Limb (tissue), 2 donors: ENCODE results near the gene YTHDC2.

Experiments used
- DNase-seq, 2 donors: peaks; one replicate each; pipeline ENCODE4 v3.0.0-alpha.2; 2016; ENCODE audit errors: extremely low spot score in 2 of 2

The YTHDC2 gene

DNA sequence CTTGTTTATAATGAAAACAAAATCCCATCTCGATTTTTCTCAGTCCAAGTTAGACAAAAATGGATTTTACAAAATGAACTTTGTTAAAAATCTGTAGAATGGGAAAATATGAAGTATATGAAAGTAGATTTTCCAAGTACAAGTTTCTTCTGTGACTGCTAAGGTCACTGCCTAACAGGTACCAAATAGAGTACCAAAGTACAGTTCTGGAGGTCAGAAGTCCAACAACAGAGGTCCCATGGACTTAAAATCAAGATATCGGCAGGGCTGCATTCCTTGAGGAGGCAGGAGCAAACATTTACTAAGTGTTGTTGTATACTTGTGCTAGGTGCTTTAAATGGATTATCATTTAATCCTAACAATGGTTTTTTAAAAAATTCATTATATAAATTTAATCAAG lies 5.9 kb downstream of the YTHDC2 start:
- DNase-seq = no peak

DNA sequence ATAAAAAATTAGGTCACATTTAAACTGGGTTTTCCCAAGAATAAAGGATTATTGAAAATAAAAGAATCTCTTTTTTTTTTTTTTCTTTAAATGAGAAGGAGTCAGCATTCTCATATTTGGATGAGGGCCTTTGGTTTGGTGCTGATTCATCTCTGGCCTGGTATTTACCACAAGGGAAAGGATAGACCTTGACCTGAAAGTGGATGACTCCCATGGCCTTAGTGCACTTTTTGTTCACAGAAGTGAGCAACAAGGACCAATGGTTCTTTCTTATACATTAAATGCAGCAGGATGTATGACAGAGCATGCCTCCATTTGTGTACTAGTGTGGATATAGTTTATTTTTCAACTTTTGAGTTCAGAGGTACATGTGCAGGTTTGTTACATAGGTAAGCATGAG lies 6.9 kb downstream of the YTHDC2 start:
- no peak for DNase-seq

DNA sequence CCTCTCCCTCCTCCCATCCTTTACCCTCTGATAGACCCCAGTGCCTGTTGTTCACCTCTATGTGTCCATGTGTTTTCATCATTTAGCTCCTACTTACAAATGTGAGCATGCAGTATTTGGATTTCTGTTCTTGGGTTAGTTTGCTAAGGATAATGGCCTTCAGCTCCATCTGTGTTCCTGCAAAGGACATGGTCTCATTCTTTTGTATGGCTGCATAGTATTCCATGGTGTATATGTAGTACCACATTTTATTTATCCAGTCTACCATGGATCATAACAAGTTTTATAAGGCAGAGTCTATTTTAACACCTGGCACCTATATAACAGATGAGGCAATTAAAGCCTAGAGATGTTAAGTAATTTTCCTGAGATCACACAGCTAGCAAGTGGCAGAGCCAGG lies 7.4 kb downstream of the YTHDC2 start:
- no peak for DNase-seq

DNA sequence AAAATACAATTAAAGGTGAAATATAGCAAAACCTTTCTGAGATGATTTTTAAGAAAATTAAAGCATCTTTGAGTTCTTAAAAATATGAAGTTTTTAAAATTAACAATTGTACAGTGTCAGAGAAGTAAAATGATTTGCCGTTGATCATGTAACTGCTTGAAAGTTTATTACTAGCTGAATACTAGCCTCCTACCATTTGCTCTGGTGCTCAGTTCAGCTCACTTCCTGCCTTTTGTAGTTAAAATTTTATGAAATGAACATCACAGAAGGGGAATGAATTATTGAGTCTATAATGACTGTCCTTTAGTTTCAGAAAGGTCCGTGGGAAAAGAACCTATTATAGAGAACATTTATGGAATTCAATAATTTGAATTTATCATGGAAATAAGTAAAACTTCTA lies 9.7 kb downstream of the YTHDC2 start:
- DNase-seq = no peak

DNA sequence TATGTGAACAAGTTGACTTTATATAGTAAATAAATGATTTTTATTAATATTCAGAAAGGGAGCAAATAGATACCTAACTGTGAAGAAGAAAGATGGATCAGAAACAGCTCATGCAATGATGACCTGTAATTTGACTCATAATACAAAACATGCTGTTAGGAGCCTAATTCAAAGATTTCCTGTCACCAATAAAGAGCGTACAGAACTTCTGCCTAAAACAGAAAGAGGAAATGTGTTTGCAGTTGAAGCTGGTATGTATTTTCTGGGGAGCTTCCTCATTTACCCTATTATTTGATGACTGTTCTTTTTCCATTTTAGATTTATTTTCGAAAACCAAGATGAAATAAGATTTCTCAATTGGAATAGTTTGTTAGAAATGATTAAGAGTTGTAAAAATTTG lies 11.4 kb downstream of the YTHDC2 start:
- no peak for DNase-seq

DNA sequence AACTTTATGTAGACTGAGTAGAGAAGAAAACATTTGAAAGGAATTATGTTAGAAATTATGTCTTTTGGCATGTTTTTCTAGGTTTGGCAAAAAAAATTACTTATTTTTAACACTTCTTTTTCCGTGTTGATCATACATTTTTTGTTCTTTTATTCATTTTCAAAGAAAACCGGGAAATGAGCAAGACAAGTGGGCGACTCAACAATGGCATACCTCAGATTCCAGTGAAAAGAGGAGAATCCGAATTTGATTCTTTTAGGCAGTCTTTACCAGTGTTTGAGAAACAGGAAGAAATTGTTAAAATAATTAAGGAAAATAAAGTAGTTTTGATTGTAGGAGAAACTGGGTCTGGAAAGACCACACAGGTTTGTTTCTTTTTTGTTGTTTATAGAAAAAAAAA lies 12.9 kb downstream of the YTHDC2 start:
- no peak for DNase-seq

DNA sequence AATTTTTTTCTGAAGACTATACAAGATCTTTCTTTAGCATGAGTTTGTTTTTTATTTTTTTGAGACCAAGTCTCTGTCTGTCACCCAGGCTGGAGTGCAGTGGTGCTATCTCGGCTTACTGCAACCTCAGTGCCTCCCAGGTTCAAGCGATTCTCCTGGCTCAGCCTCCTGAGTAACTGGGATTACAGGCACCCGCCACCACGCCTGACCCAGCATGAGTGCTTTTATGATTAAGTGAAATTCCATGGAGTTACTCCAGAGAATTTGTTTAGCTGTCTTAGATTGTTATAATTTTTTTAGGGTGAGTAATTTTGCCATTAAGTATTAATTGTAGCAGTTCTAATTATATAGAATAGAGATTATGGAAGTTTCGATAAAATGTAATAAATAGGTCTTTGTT lies 14.3 kb downstream of the YTHDC2 start:
- DNase-seq = no peak

DNA sequence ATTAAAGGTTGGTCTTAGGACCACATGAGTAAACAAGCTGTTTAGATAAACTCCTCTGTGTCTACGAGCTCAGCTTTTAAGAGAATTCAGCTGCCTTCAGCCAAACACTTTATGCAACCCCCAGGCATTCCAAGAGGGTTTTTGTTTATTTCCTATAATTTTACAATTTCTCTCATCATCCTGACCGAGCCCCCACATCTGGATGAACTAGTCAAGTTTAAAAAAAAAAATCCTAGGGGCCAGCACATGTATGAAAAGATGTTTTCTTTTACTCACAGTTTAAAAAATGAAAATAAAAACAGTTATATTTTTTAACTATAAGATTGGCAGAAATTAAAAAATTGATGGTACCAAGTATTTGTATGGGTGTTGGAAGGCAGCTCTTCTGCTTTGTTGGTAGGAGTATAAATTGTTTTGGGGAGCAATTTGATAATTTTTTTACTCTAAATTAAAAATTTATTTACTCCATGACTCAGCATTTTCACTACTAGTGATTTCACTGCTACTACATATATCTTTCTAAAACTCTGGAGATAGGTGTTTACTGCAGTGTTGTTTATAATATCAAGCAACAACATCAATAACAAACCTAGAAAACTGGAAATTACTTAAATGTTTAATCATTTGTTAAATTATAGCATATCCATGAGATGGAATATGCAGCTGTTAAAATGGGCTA lies 18.1 kb downstream of the YTHDC2 start:
- DNase-seq = no peak

DNA sequence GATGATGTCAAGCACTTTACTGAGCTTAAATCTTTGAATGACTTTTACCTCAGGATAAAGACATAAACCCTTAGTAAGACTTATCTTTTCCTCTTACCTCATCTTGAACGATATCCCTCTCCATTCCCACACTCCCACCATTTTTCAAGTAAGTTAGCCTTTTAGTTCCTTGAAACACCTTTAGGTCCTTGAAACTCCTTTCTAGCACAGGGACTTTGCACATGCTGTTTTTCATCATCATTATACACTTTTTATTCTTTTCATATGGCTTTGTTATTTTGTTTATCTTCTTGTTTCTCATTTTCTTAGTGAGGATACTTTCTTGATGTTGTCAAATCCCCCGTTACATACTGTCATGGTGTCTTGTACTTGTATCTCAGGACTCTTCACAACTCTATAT lies 24.8 kb downstream of the YTHDC2 start:
- no peak for DNase-seq

DNA sequence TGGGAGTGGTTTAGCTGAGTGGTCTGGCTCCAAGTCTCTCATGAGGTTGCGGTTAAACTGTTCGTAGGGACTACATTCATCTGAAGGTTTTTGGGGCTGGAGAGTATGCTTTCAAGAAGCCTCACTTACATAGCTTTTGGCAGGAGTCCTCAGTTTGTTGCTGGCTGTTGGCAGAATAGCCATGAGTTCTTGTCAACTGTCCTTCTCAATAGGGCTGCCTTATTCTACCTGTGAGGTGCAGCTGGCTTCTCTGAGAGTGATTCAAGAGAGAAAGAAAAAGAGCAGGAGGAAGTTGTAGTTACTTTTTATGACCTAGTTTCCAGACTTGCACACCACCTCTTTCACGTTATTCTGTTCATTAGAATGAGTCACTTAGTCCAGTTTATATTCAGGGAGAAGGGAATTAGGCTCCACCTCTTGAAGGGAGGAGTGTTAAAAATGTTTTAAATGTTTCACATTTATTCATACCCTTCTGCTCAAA lies 33.2 kb downstream of the YTHDC2 start:
- no peak for DNase-seq

DNA sequence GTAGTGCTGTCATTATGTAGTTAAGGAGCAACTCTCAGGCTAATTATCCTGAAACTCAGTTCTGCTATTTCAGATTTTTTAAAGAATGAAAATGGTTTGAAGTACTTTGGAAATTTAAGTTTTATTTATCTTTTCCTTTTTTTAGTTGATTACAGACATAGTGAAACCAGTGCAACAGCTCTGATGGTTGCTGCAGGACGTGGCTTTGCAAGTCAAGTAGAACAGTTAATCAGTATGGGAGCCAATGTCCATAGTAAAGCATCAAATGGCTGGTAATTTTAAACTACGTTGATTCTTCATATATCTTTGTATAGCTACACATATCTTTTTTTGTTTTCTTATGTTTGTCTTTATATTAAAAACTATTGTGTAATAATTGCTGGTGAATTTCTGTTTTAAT lies 34.9 kb downstream of the YTHDC2 start:
- DNase-seq = no peak

DNA sequence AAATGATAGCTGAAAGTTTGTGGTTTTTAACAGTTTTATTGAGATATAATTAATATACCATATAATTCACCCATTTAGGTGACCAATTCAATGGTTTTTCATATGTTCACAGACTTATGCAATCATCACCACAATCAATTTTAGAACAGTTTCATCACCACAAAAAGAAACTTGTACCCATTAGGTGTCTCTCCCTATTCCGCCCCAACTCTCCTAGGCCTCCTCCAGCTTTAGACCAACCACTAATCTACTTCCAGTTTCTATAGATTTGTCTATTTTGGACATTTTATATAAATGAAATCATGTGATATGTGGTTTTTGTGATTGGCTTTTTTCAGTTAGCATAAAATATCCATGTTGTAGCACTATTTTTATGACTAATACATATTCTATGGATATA lies 38.6 kb downstream of the YTHDC2 start:
- DNase-seq = no peak

DNA sequence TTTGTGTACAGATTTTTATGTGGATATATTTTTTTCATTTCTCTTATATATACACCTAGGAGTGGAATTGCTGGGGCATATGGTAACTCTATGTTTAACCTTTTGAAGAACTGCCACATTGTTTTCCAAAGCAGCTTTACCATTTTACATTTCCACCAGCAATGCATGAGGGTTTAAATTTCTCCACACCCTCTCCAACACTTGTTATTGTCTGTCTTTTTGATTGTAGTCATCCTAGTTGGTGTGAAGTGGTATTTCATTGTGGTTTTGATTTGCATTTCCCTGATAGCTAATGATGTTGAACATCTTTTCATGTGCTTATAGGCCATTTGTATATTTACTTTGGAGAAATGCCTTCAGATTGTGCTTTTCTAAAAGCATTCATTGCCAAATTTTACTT lies 39.1 kb downstream of the YTHDC2 start:
- no peak for DNase-seq

DNA sequence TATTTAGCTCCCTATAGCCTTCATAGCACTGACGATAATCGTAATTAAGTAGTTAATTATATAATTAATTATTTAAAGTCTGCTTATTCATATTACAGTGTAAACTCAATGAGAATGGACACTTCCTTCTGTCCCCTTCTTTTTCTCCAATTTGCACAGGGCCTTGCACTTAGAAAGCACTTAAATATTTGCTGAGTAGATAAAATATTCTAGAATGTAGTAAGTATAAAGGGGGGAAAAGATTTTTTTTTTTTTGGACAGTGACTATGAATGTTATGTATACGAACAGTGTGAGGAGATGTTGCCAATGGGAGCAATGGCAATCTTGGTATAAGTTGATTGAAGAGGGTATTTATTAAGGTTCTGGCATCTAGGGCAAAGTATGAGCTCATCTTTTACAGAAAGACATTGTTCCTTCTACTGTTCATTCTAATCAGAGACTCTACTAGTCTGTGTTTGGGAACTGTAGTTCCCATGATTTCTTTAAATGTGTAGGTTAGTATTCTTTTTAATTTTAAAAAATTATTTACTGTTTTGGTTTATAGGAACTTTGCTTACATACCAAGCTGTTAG lies 49.4 kb downstream of the YTHDC2 start:
- no peak for DNase-seq

DNA sequence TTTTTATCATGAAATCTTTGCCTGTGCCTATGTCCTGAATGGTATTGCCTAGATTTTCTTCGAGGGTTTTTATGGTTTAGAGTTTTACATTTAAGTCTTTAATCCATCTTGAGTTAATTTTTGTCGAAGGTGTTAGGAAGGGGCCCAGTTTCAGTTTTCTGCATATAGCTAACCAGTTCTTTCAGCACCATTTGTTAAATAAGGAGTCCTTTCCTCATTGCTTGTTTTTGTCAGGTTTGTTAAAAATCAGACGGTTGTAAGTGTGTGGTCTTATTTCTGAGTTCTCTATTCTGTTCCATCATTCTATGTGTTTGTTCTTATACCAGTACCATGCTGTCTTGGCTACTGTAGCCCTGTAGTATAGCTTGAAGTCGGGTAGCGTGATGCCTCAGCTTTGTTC lies 55.9 kb downstream of the YTHDC2 start:
- DNase-seq = no peak

DNA sequence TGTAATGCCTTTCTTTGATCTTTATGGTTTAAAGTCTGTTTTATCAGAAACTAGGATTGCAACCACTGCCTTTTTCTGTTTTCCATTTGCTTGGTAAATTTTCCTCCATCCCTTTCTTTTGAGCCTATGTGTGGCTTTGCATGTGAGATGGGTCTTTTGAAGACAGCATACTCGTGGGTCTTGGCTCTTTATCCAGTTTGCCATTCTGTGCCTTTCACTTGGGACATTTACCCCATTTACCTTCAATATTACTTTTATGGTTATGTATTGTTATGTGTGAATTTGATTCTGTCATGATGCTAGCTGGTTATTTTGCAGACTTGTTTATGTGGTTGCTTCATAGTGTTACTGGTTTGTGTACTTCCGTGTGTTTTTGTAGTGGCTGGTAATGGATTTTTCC lies 59.2 kb downstream of the YTHDC2 start:
- DNase-seq = no peak

DNA sequence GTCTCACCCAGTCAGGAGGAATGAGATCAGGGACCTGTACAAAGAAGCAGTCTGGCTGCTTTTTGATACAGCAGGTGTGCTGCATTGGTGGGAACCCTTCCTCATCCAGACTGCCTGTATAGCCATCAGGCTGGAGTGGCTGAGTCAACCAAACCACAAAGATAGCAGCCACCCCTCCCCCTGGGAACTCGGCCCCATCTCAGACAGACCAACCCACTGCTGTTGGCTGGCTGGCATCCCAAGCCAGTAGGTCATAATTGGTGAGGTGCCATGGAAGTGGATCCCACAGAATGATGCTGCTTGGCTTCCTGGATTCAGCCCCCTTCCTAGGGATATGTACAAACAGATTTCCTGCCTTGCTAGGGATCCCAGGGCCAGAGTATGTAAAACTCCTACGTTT lies 60.9 kb downstream of the YTHDC2 start:
- DNase-seq = no peak

DNA sequence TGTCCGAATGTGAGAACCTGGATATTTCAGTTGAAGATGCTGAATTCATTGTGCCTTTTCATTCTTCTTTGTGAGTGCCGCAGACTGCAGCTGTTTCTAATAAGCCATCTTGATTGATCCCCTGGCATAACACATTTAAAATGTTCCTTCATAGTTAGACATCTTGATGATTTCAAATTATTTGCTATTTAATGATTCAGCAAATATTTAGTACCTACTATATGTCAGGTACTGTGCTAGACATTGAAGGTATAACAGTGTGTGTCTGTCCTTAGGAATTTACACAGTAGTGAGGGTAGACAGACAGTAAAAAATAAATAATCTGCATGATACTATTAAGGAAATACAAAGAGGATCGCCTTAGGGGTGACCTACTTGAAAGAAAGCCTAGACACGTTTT lies 61.6 kb downstream of the YTHDC2 start:
- DNase-seq = no peak

DNA sequence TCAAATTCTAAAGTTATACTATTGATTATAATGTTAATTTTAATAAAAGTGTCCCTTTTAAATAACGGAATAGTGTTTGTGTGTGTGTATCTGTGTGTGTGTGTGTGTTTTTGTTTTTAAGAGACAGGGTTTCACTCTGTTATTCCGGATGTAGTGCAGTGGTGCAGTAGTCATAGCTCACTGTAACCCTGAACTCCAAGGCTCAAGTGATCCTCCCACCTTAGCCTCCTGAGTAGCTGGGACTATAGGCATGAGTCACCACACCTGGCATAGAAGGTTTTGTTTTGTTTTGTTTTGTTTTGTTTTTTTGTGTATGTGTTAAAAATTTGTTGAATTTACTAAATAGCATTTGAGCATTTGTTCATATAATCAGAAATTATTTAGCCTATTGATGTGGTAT lies 64.6 kb downstream of the YTHDC2 start:
- DNase-seq = no peak

DNA sequence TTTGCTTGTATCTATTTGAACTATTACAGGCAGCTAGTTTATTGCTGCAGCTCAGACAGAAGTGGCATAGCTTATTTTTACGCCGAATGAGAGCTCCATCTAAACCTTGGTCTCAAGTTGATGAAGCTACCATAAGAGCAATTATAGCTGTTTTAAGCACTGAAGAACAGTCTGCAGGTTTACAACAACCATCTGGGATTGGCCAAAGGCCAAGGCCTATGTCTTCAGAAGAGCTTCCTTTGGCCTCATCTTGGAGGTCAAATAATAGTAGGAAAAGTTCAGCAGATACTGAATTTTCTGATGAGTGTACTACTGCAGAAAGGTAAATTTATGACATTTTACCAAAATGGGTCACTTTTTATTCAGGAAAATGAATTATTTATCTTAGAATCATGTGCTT lies 67.9 kb downstream of the YTHDC2 start:
- DNase-seq = no peak

DNA sequence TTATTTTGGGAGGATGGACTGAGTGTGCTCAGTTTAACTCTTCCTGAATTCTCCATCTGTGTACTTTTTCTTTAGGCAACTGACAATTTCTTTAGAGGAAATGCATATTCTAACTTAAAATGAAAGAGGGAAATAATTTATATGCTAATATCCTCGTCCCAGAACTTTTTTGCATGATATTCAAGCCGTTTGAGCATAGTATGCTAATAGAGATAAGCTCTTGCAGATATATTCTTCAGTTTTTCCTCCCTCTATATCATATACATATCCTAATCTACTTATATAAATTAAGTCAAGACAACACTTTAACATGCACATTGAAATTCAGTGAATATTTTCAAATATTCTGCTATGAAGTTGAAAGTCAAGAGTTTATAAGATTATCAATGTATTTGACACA lies 84.7 kb downstream of the YTHDC2 start:
- no peak for DNase-seq

DNA sequence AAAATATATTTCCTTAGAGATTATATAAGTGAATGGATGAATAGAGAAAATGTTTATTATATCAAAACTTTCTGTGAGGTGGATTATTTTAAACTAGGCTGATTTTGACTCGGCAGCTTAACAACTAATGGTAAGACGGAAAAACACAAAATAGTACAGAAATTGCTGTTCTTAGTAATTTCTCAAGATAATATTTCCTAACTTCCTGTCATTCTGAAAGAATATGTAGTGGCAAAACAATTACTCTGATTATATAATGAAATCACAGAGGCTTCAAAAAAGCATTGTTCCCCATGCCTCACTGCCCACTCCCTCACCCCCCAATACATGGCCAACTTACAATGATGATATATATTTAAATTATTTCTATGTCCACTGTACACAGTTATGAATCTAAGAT lies 85.4 kb downstream of the YTHDC2 start:
- DNase-seq = no peak

DNA sequence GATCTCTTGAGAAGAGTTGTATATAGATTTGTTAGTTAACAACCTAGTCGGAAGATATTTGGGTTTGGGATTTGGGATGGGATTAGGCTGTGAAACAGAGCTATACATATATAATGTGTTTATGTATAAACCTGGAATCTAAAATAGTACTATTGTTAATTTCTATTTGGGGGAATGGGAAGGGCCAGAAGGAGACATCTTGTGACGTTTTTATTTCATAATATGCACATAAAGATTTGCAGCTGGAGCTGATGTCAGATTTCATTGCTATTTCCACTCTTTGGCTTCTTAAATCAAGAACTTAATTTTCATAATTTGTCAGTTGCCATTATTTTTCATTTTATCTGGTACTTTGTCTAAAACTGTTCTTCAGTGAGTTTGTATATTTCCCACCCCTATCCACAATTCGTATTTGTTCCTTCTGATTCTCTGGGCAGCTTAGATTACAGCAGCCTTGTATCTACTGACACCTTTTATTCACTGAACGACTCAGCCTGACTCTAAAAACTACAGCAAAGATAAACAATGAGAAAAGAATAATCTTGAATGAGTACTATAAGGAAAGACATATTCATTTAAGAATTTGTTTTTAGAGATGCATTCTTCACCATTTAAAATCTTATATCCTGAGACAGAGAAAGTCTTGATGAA lies 86.9 kb downstream of the YTHDC2 start:
- DNase-seq = no peak
